CD4-positive, alpha-beta memory T cell (primary cell): ENCODE results near the gene ADAP1. TPM values are rescaled to one million over a fixed set of nuclear protein-coding genes. Genes with fewer than 3 reads are reported as not detected.

Experiments
- CTCF ChIA-PET: fragments of 350-600 bp; sonication (Branson Sonifier 250); formaldehyde crosslinking; loops from one replicate; lab custom pipeline; 2021; ENCODE audit warnings: inconsistent platforms; ENCODE audit not compliant: partially characterized antibody; lab: Charles Lee
- POLR2A ChIA-PET: fragments of 350-600 bp; sonication (Branson Sonifier 250); formaldehyde crosslinking; loops from one replicate; lab custom pipeline; 2021; ENCODE audit not compliant: partially characterized antibody; lab: Charles Lee
- DNase-seq, 5 donors: peaks; one replicate each; pipeline versions ENCODE4 v3.0.0 to v3.0.0-alpha.2; 2020 to 2022; ENCODE audit warnings: mixed read lengths in 1 of 5
- H3K27ac ChIP-seq: one replicate; pipeline ENCODE4 v1.7.0; 2013; ENCODE audit warnings: low read depth, low read length
- H3K27me3 ChIP-seq: 2 replicates; pipeline ENCODE4 v1.7.0; 2013; ENCODE audit warnings: mild to moderate bottlenecking, low read length, moderate library complexity; ENCODE audit not compliant: insufficient read depth
- H3K36me3 ChIP-seq: 2 replicates; pipeline ENCODE4 v1.7.0; 2013; ENCODE audit warnings: mild to moderate bottlenecking, low read length, moderate library complexity; ENCODE audit not compliant: insufficient read depth
- H3K4me1 ChIP-seq: 2 replicates; pipeline ENCODE4 v1.7.0; 2013; ENCODE audit warnings: mild to moderate bottlenecking, low read length, moderate library complexity; ENCODE audit not compliant: insufficient read depth
- H3K4me3 ChIP-seq, 2 donors: one replicate each; pipeline ENCODE4 v1.7.0; 2013; ENCODE audit warnings: low read length in 2 of 2, mild to moderate bottlenecking in 1 of 2
- H3K9me3 ChIP-seq, 2 donors: one replicate each; pipeline ENCODE4 v1.7.0; 2013; ENCODE audit warnings: low read length in 2 of 2, control low read depth in 1 of 2; ENCODE audit not compliant: control insufficient read depth in 1 of 2
- H3K27ac Mint-ChIP-seq, 7 donors: one replicate each; pipeline ENCODE4 v1.8.0; 2020 to 2021; ENCODE audit warnings: mixed read lengths in 7 of 7, mild to moderate bottlenecking in 6 of 7, inconsistent platforms in 3 of 7, moderate library complexity in 3 of 7
- H3K27me3 Mint-ChIP-seq, 2 donors: one replicate each; pipeline ENCODE4 v1.8.0; 2020 to 2021; ENCODE audit warnings: mixed read lengths in 2 of 2
- H3K36me3 Mint-ChIP-seq, 2 donors: one replicate each; pipeline ENCODE4 v1.8.0; 2020 to 2021; ENCODE audit warnings: mixed read lengths in 2 of 2, inconsistent platforms in 1 of 2, mild to moderate bottlenecking in 1 of 2
- H3K4me1 Mint-ChIP-seq, 4 donors: one replicate each; pipeline ENCODE4 v1.8.0; 2020 to 2021; ENCODE audit warnings: mixed read lengths in 4 of 4, mild to moderate bottlenecking in 1 of 4
- H3K4me3 Mint-ChIP-seq, 8 donors: one replicate each; pipeline ENCODE4 v1.8.0; 2020 to 2021; ENCODE audit warnings: mixed read lengths in 8 of 8, mild to moderate bottlenecking in 7 of 8, moderate library complexity in 6 of 8, inconsistent platforms in 3 of 8
- H3K9me3 Mint-ChIP-seq, 8 donors: one replicate each; pipeline ENCODE4 v1.8.0; 2020 to 2021; ENCODE audit warnings: mixed read lengths in 8 of 8, mild to moderate bottlenecking in 5 of 8, inconsistent platforms in 3 of 8, moderate library complexity in 1 of 8
- intact Hi-C: fragments of 100-400 bp; cut with micrococcal nuclease; formaldehyde crosslinking; loops from one replicate; pipeline ENCODE4 v1.15.1; 2023
- polyA plus RNA-seq, 2 donors: library from polyadenylated mRNA; unstranded; fragments of 300-500 nt; fragmentation: Illumina TruSeq; gene quantifications; one replicate each; pipeline ENCODE4 v1.2.3, GENCODE V29; 2021
- total RNA-seq, 2 experiments: library from RNA; stranded (reverse); gene quantifications; one replicate each; pipeline ENCODE4 v1.2.3, GENCODE V29; 2021

The ADAP1 gene
- total and polyA plus RNA-seq, 4 experiments from 2014 or later, result 5.1 to 10.0 (median 8.8) TPM

GRCh38 chr7:973312-973711, 18.8 kb upstream of the ADAP1 start:
- Mint-ChIP-seq H3K4me1 (peaks cover 13 to 37% (median 26%) of the 10 kb centered on the region in 4 donors), H3K9me3 (no peaks in the 10 kb centered on the region), H3K27me3 (no peaks in the 10 kb centered on the region), H3K36me3 (peaks cover 16 to 32% of the 10 kb centered on the region in 2 donors), H3K27ac (peak overlapping the region in 5 of 7 donors; percentile 12 to 83 (median 65)), H3K4me3 (peak overlapping the region; percentile 15 to 66 (median 58))
- peaks cover 40% of the 10 kb centered on the region for H3K36me3 ChIP-seq
- no peaks in the 10 kb centered on the region for H3K27me3 ChIP-seq
- POLR2A ChIA-PET, result interaction anchor here (0.7 to 4.6 kb wide), 5 partner anchors 9 to 98 kb away, joined by 3 to 78 read pairs (median 7); partner anchors contain the start of gene GET4
- peaks cover 38% of the 10 kb centered on the region for H3K4me1 ChIP-seq
- H3K27ac ChIP-seq, result no peak overlapping the region
- no peaks in the 10 kb centered on the region for H3K9me3 ChIP-seq
- CTCF ChIA-PET, result interaction anchor here (1.1 to 7.9 kb wide), 8 partner anchors 20 to 114 kb away, joined by 3 to 54 read pairs (median 4); partner anchors contain the start of gene GPR146
- intact Hi-C loops, result no loop called here
- no peak overlapping the region for H3K4me3 ChIP-seq
- DNase-seq, result no peak

- Histone ChIP-seq H3K9me3 (no peaks in the 10 kb centered on the region), H3K4me1 (peaks cover 38% of the 10 kb centered on the region), H3K27ac (no peak overlapping the region), H3K4me3 (no peak overlapping the region), H3K27me3 (no peaks in the 10 kb centered on the region), H3K36me3 (peaks cover 45% of the 10 kb centered on the region)
- H3K4me3 Mint-ChIP-seq, result peak overlapping the region; percentile 15 to 66 (median 58)
- no peaks in the 10 kb centered on the region for H3K27me3 Mint-ChIP-seq
- ChIA-PET CTCF (interaction anchor here (1.1 to 7.9 kb wide), 5 partner anchors 20 to 100 kb away, joined by 3 to 54 read pairs (median 5); partner anchors contain the start of gene GPR146), POLR2A (interaction anchor here (1.4 to 4.6 kb wide), 3 partner anchors 8 to 51 kb away, joined by 3 to 78 read pairs (median 7); no protein-coding TSS in a partner anchor)
- H3K36me3 Mint-ChIP-seq, result peaks cover 20 to 35% of the 10 kb centered on the region in 2 donors
- no peaks in the 10 kb centered on the region for H3K9me3 Mint-ChIP-seq
- peak overlapping the region in 3 of 7 donors; percentile 12 to 65 (median 57) for H3K27ac Mint-ChIP-seq
- peaks cover 14 to 37% (median 26%) of the 10 kb centered on the region in 4 donors for H3K4me1 Mint-ChIP-seq
- intact Hi-C loops, result no loop called here
- DNase-seq, result no peak
Measured at GRCh38 chr7:972676-973309, 18.3 kb upstream of the ADAP1 start.

GRCh38 chr7:972110-972509, 17.6 kb upstream of the ADAP1 start:
- H3K4me3 Mint-ChIP-seq, result peak overlapping the region in 2 of 8 donors; percentile 10 to 15
- peak overlapping the region in 3 of 7 donors; percentile 4 to 57 (median 31) for H3K27ac Mint-ChIP-seq

GRCh38 chr7:970744-971143, 16.3 kb upstream of the ADAP1 start:
- peak overlapping the region in 5 of 7 donors; percentile 27 to 82 (median 36) for H3K27ac Mint-ChIP-seq
- H3K36me3 ChIP-seq, result peaks cover 54% of the 10 kb centered on the region
- H3K36me3 Mint-ChIP-seq, result peaks cover 26 to 45% of the 10 kb centered on the region in 2 donors
- peaks cover 37% of the 10 kb centered on the region for H3K4me1 ChIP-seq
- H3K4me3 Mint-ChIP-seq, result peak overlapping the region in 2 of 8 donors; percentile 13 to 61
- peaks cover 19 to 43% (median 31%) of the 10 kb centered on the region in 4 donors for H3K4me1 Mint-ChIP-seq
- H3K27ac ChIP-seq, result no peak overlapping the region
- POLR2A ChIA-PET, result no interaction called here
- intact Hi-C loops, result no loop called here
- H3K9me3 ChIP-seq, result no peaks in the 10 kb centered on the region
- no peak overlapping the region for H3K4me3 ChIP-seq
- H3K27me3 ChIP-seq, result no peaks in the 10 kb centered on the region
- CTCF ChIA-PET, result interaction anchor here (0.7 to 1.2 kb wide), 2 partner anchors 23 to 62 kb away, joined by 3 read pairs; no protein-coding TSS in a partner anchor
- no peak for DNase-seq
- no peaks in the 10 kb centered on the region for H3K9me3 Mint-ChIP-seq
- H3K27me3 Mint-ChIP-seq, result no peaks in the 10 kb centered on the region

More at GRCh38 chr7:972110-972509, 17.6 kb upstream of the ADAP1 start:
- peaks cover 16 to 37% (median 27%) of the 10 kb centered on the region in 4 donors for H3K4me1 Mint-ChIP-seq
- CTCF ChIA-PET, result interaction anchor here (2.1 to 7.9 kb wide), 3 partner anchors 21 to 93 kb away, joined by 5 to 54 read pairs (median 7); partner anchors contain the start of gene GPR146
- no peak overlapping the region for H3K27ac ChIP-seq
- peaks cover 38% of the 10 kb centered on the region for H3K4me1 ChIP-seq
- H3K9me3 Mint-ChIP-seq, result no peaks in the 10 kb centered on the region
- no peaks in the 10 kb centered on the region for H3K27me3 Mint-ChIP-seq
- POLR2A ChIA-PET, result interaction anchor here (4.6 kb wide), 1 partner anchor 50 kb away, joined by 78 read pairs; no protein-coding TSS in a partner anchor
- H3K9me3 ChIP-seq, result no peaks in the 10 kb centered on the region
- peaks cover 26 to 41% of the 10 kb centered on the region in 2 donors for H3K36me3 Mint-ChIP-seq
- H3K36me3 ChIP-seq, result peaks cover 47% of the 10 kb centered on the region
- H3K27me3 ChIP-seq, result no peaks in the 10 kb centered on the region
- H3K4me3 ChIP-seq, result no peak overlapping the region
- no peak for DNase-seq
- intact Hi-C loops, result no loop called here

- Mint-ChIP-seq H3K9me3 (no peaks in the 10 kb centered on the region), H3K4me3 (no peak overlapping the region), H3K4me1 (peaks cover 22 to 49% (median 33%) of the 10 kb centered on the region in 4 donors), H3K36me3 (peaks cover 26 to 42% of the 10 kb centered on the region in 2 donors), H3K27ac (no peak overlapping the region), H3K27me3 (no peaks in the 10 kb centered on the region)
- H3K27ac ChIP-seq, result no peak overlapping the region
- H3K4me3 ChIP-seq, result no peak overlapping the region
- DNase-seq, result no peak
- peaks cover 45% of the 10 kb centered on the region for H3K4me1 ChIP-seq
- ChIA-PET POLR2A (no interaction called here), CTCF (no interaction called here)
- H3K27me3 ChIP-seq, result no peaks in the 10 kb centered on the region
- H3K36me3 ChIP-seq, result peaks cover 54% of the 10 kb centered on the region
- intact Hi-C loops, result no loop called here
- H3K9me3 ChIP-seq, result no peaks in the 10 kb centered on the region
Measured at GRCh38 chr7:969403-969802, 14.9 kb upstream of the ADAP1 start.

- peak in 1 of 5 donors; percentile 34 for DNase-seq
- intact Hi-C loops, result no loop called here
- Mint-ChIP-seq H3K27ac (no peak overlapping the region), H3K9me3 (no peaks in the 10 kb centered on the region), H3K27me3 (peaks cover 2% of the 10 kb centered on the region in 2 donors), H3K4me3 (no peak overlapping the region), H3K36me3 (peaks cover 26 to 44% of the 10 kb centered on the region in 2 donors), H3K4me1 (peaks cover 22 to 48% (median 33%) of the 10 kb centered on the region in 4 donors)
- Histone ChIP-seq H3K9me3 (no peaks in the 10 kb centered on the region), H3K27ac (no peak overlapping the region), H3K4me3 (no peak overlapping the region), H3K4me1 (peaks cover 45% of the 10 kb centered on the region), H3K36me3 (peaks cover 54% of the 10 kb centered on the region), H3K27me3 (no peaks in the 10 kb centered on the region)
- ChIA-PET POLR2A (interaction anchor here (0.8 to 1.7 kb wide), 2 partner anchors 59 to 92 kb away, joined by 3 to 5 read pairs; partner anchors contain the start of gene GET4), CTCF (no interaction called here)
Measured at GRCh38 chr7:968205-969105, 14.0 kb upstream of the ADAP1 start.
